GM12878 (cell line): ENCODE data around the gene RET. TPM values are rescaled to one million over a fixed set of nuclear protein-coding genes. Genes with fewer than 3 reads are reported as not detected.

ENCODE experiments used
- ATAC-seq: fragments of 200-7000 bp; cut with Tn5 transposase; 3 replicates; pipeline ENCODE4 v1.9.1; 2020; ENCODE audit warnings: mild to moderate bottlenecking, moderate library complexity
- BruUV-seq: library from RNA; stranded (reverse); fragments of 400-500 nt; replicated peaks from 2 replicates; lab custom pipeline; 2021; lab: Mats Ljungman, UMichigan
- CTCF ChIA-PET: fragments of 300-600 bp; sonication (Branson Sonifier 250); formaldehyde crosslinking; extraction: SDS; loops from one replicate; lab custom pipeline; 2021; ENCODE audit warnings: inconsistent platforms; lab: Yijun Ruan, JAX
- POLR2A ChIA-PET: fragments of 350-600 bp; formaldehyde crosslinking; extraction: SDS; loops from one replicate; lab custom pipeline; 2021; ENCODE audit warnings: inconsistent platforms; lab: Charles Lee
- RAD21 ChIA-PET: fragments of 300-600 bp; sonication (Branson Sonifier 250); formaldehyde crosslinking; loops from one replicate; lab custom pipeline; 2023; ENCODE audit warnings: antibody characterized with exemption; ENCODE audit not compliant: unreplicated experiment; lab: Charles Lee
- SMC1A ChIA-PET: fragments of 300-600 bp; sonication (Branson Sonifier 250); formaldehyde crosslinking; loops from one replicate; lab custom pipeline; 2023; ENCODE audit not compliant: unreplicated experiment, uncharacterized antibody; lab: Charles Lee
- DNase-seq: peaks from one replicate; pipeline ENCODE4 v3.0.0-alpha.2; 2011; ENCODE audit warnings: low read depth, low spot score
- FAIRE-seq: peaks from 3 replicates; lab custom pipeline; 2011; peaks lifted over from hg19 to GRCh38; lab: Jason Lieb, UNC
- H2AFZ ChIP-seq: 2 replicates; pipeline ENCODE4 v1.6.0; 2011; ENCODE audit warnings: low read depth, low read length, control low read depth; ENCODE audit not compliant: control insufficient read depth
- H3K27ac ChIP-seq: 2 replicates; pipeline ENCODE4 v1.5.1; 2011; ENCODE audit warnings: control low read depth; ENCODE audit not compliant: control insufficient read depth, insufficient read depth
- H3K27me3 ChIP-seq, 2 experiments: replicated peaks in 1 of 2; 2 replicates each; pipeline versions ENCODE4 v1.6.0 to v1.6.1; 2011; ENCODE audit warnings: low read length in 1 of 2; ENCODE audit not compliant: control insufficient read depth in 2 of 2, insufficient read depth in 2 of 2
- H3K36me3 ChIP-seq, 2 experiments: 2 replicates each; pipeline ENCODE4 v1.5.1; 2011; ENCODE audit warnings: low read length in 1 of 2; ENCODE audit not compliant: control insufficient read depth in 2 of 2, insufficient read depth in 2 of 2
- H3K4me1 ChIP-seq: 2 replicates; pipeline ENCODE4 v1.6.1; 2011; ENCODE audit warnings: mild to moderate bottlenecking, low read length, moderate library complexity, mixed read lengths; ENCODE audit not compliant: control insufficient read depth, insufficient read depth
- H3K4me2 ChIP-seq: 2 replicates; pipeline ENCODE4 v1.6.0; 2011; ENCODE audit warnings: control low read depth; ENCODE audit not compliant: control insufficient read depth, insufficient read depth
- H3K4me3 ChIP-seq: fragments of 200-600 bp; sonication (generic); 2 replicates; pipeline ENCODE4 v1.5.1; 2016
- H3K79me2 ChIP-seq: 2 replicates; pipeline ENCODE4 v1.6.0; 2011; ENCODE audit warnings: low read length; ENCODE audit not compliant: control insufficient read depth, insufficient read depth
- H3K9ac ChIP-seq: 2 replicates; pipeline ENCODE4 v1.8.0; 2011; ENCODE audit warnings: low read length, control low read depth, mixed read lengths; ENCODE audit not compliant: control insufficient read depth, insufficient read depth
- H3K9me3 ChIP-seq: replicated peaks from 3 replicates; pipeline ENCODE4 v1.5.1; 2011; ENCODE audit warnings: mild to moderate bottlenecking, low read length; ENCODE audit not compliant: control insufficient read depth, insufficient read depth
- H4K20me1 ChIP-seq: 2 replicates; pipeline ENCODE4 v1.6.0; 2011; ENCODE audit not compliant: control insufficient read depth, insufficient read depth
- ATF2 ChIP-seq: IDR thresholded peaks from 2 replicates; pipeline ENCODE4 v1.6.1; 2012; ENCODE audit warnings: low read length, inconsistent platforms
- CEBPB ChIP-seq, 2 experiments: fragments of 150-350 bp in 1 of 2; IDR thresholded peaks; 2 replicates each; pipeline ENCODE4 v1.6.1; 2012 to 2014; ENCODE audit warnings: low read depth in 2 of 2, low read length in 2 of 2, borderline replicate concordance in 1 of 2, inconsistent platforms in 1 of 2
- DPF2 ChIP-seq: fragments of 450-650 bp; IDR thresholded peaks from 2 replicates; pipeline ENCODE4 v1.6.1; 2017; ENCODE audit warnings: mild to moderate bottlenecking
- EED ChIP-seq: sonication (generic); IDR thresholded peaks from 2 replicates; pipeline ENCODE4 v1.6.1; 2016; ENCODE audit warnings: antibody characterized with exemption, low read depth
- ETV6 ChIP-seq, 2 experiments: fragments of 450-650 bp in 1 of 2; IDR thresholded peaks in 1 of 2; conservative IDR thresholded peaks in 1 of 2; 2 replicates each; pipeline ENCODE4 v1.6.1; 2014; ENCODE audit warnings: antibody characterized with exemption in 1 of 2, borderline replicate concordance in 1 of 2, low read depth in 1 of 2, mild to moderate bottlenecking in 1 of 2, moderate library complexity in 1 of 2
- FOS ChIP-seq: IDR thresholded peaks from 3 replicates; pipeline ENCODE4 v1.6.1; 2011; ENCODE audit warnings: borderline replicate concordance; ENCODE audit not compliant: insufficient read length; ENCODE audit errors: extremely low read depth
- FOXK2 ChIP-seq: fragments of 450-650 bp; IDR thresholded peaks from 2 replicates; pipeline ENCODE4 v1.6.1; 2017; ENCODE audit warnings: mild to moderate bottlenecking, moderate library complexity
- HSF1 ChIP-seq: fragments of 150-350 bp; IDR thresholded peaks from 2 replicates; pipeline ENCODE4 v1.6.1; 2014; ENCODE audit warnings: mild to moderate bottlenecking, low read depth, low read length
- MYB ChIP-seq: fragments of 150-350 bp; IDR thresholded peaks from 2 replicates; pipeline ENCODE4 v1.6.1; 2014; ENCODE audit warnings: mild to moderate bottlenecking, low read depth, low read length, borderline replicate concordance
- NFYA ChIP-seq: IDR thresholded peaks from 2 replicates; pipeline ENCODE4 v1.6.1; 2011; ENCODE audit warnings: low read depth, mild to moderate bottlenecking, low read length, improper control_type of control experiment, borderline replicate concordance
- NR2C1 ChIP-seq: fragments of 450-650 bp; IDR thresholded peaks from 2 replicates; pipeline ENCODE4 v1.6.1; 2017; ENCODE audit warnings: antibody characterized with exemption, mild to moderate bottlenecking, moderate library complexity
- RB1 ChIP-seq: fragments of 450-650 bp; formaldehyde crosslinking; IDR thresholded peaks from 2 replicates; pipeline ENCODE4 v1.6.1; 2017; ENCODE audit warnings: mild to moderate bottlenecking, borderline replicate concordance
- RELB ChIP-seq: fragments of 450-650 bp; IDR thresholded peaks from 2 replicates; pipeline ENCODE4 v1.6.1; 2017; ENCODE audit warnings: low read depth, mild to moderate bottlenecking, moderate library complexity
- SP1 ChIP-seq: IDR thresholded peaks from one replicate; pipeline ENCODE4 v1.6.1; 2011; ENCODE audit warnings: low read depth, low read length
- SUPT20H ChIP-seq: IDR thresholded peaks from 2 replicates; pipeline ENCODE4 v1.6.1; 2011; ENCODE audit warnings: low read depth, mild to moderate bottlenecking, low read length, moderate library complexity, borderline replicate concordance; ENCODE audit not compliant: control insufficient read depth
- ZNF622 ChIP-seq: fragments of 450-650 bp; IDR thresholded peaks from 2 replicates; pipeline ENCODE4 v1.6.1; 2017; ENCODE audit warnings: mild to moderate bottlenecking, inconsistent platforms
- WGBS: methylation state at CpG from one replicate; pipeline ENCODE4 v1.1.6; 2016; ENCODE audit warnings: low lambda C conversion rate; ENCODE audit not compliant: insufficient replicate concordance, insufficient coverage; ENCODE audit errors: missing lambda C conversion rate; 5-methylcytosine and 5-hydroxymethylcytosine counted together
- in situ Hi-C: fragments of 300-500 bp; cut with MboI; formaldehyde crosslinking; loops from 9 replicates; pipeline ENCODE4 v1.14.3; 2018; ENCODE audit warnings: mixed read lengths
- intact Hi-C: fragments of 100-400 bp; cut with micrococcal nuclease; formaldehyde crosslinking; loops from one replicate; pipeline ENCODE4 v1.14.2; 2022; ENCODE audit not compliant: unreplicated experiment
- polyA plus RNA-seq, 11 experiments: library from polyadenylated mRNA; depleted of rRNA in 4 of 11; unstranded in 6 of 11; stranded (reverse) in 5 of 11; fragments of >200 nt; fragmentation: Nextera tagmentation in 4 of 11; fragmentation: Illumina TruSeq in 1 of 11; extraction: Ambion mirVana in 4 of 11; extraction: Trizol in 1 of 11; gene quantifications; 1 replicate in 1 of 11; 2 replicates in 10 of 11; pipeline versions ENCODE4 v1.2.1 to v1.2.3, GENCODE V29; 2011 to 2016; ENCODE audit warnings: inconsistent platforms in 2 of 11, missing spikeins in 2 of 11, low read depth in 1 of 11
- total RNA-seq, 4 experiments: library from RNA; depleted of rRNA in 3 of 4; stranded (reverse); fragments of >200 nt in 3 of 4; fragmentation: Illumina TruSeq in 1 of 4; extraction: Trizol in 1 of 4; gene quantifications; 2 replicates each; pipeline versions ENCODE4 v1.2.1 to v1.2.3, GENCODE V29; 2013 to 2021

The RET gene
- total and polyA plus RNA-seq, 10 of the 15 experiments (the other 5 are each of a cell fraction or from before 2014, with no cell fraction given) = not detected

GRCh38 chr10:43110338-43111071 lies 33.6 kb downstream of the RET start (continued):
- TF ChIP-seq SP1 (no peak), NR2C1 (no peak), FOS (no peak)

GRCh38 chr10:43111101-43111500 lies 34.2 kb downstream of the RET start:
- ATAC-seq = no peak
- Histone ChIP-seq H3K4me2 (no peak overlapping the region), H3K9me3 (no peaks in the 10 kb centered on the region), H3K9ac (no peak overlapping the region), H3K27me3 (no peaks in the 10 kb centered on the region), H3K79me2 (no peaks in the 10 kb centered on the region), H4K20me1 (no peaks in the 10 kb centered on the region), H3K36me3 (no peaks in the 10 kb centered on the region), H3K4me3 (no peak overlapping the region), H3K4me1 (peaks cover 8% of the 10 kb centered on the region), H2AFZ (no peak overlapping the region), H3K27ac (no peak overlapping the region)
- WGBS = 59% methylated on average over 10 of the region's 11 CpGs
- ChIA-PET SMC1A (no interaction called here), RAD21 (no interaction called here), CTCF (interaction anchor here (0.8 to 2.2 kb wide), 4 partner anchors 9 to 112 kb away, joined by 3 to 6 read pairs (median 4); no protein-coding TSS in a partner anchor), POLR2A (no interaction called here)
- intact Hi-C loops = no loop called here
- DNase-seq = no peak
- in situ Hi-C loops = loop anchor here (25.0 kb wide), 2 partner anchors 99 to 924 kb away; no protein-coding TSS in a partner anchor
- FAIRE-seq = no peak
- TF ChIP-seq RELB (no peak), NFYA (no peak), SUPT20H (no peak), EED (no peak), ZNF622 (no peak), ETV6 (conservative IDR thresholded peaks at IDR 0.05 in 1 of 2, IDR thresholded peaks at IDR 0.05 in 1 of 2; ENCODE audit: borderline replicate concordance in 1 of 2, low read depth in 1 of 2) (no peak), RB1 (no peak), FOXK2 (no peak), MYB (no peak), ATF2 (no peak), DPF2 (no peak), HSF1 (no peak), CEBPB (IDR thresholded peaks at IDR 0.05; ENCODE audit: borderline replicate concordance in 1 of 2, low read depth in 2 of 2, low read length in 2 of 2) (no peak), SP1 (no peak)
- no TSS peak for BruUV-seq
